Activated CD4-positive, alpha-beta T cell treated with anti-CD3 and anti-CD28 coated beads for 4 hours (primary cell): Measurements from ENCODE around the gene DNAJC1.
"Not testable (repeated sequence)": the region's sequence is repeated elsewhere in the genome, so short reads cannot be mapped to it uniquely, and the experiment has no call there.

Experiments used
- DNase-seq, 2 donors: peaks; one replicate each; pipeline ENCODE4 v3.0.0-alpha.2; 2020

Gene DNAJC1

GRCh38 chr10:21822273-21822672, 181.3 kb downstream of the DNAJC1 start:
- not testable (repeated sequence) for DNase-seq

DNA sequence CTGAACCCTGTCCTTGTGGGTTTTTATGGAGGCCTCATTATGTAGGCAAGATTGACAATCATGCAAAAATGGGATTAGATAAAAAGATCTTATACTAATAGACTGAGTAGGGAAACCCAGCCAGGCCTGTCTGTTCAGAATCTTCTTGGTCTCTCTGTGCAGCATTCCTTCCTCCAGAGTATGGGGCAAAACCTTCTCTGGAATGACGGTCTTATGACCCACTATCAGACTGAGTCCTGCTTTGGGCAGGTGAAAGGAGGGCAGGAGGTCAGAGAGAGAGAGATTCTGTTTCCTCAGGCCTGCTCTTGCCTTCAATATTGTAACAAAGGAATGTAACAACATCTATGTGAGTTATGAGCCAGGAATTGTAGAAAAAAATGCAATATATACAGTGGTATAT, 182.6 kb downstream of the DNAJC1 start:
- no peak for DNase-seq

DNA sequence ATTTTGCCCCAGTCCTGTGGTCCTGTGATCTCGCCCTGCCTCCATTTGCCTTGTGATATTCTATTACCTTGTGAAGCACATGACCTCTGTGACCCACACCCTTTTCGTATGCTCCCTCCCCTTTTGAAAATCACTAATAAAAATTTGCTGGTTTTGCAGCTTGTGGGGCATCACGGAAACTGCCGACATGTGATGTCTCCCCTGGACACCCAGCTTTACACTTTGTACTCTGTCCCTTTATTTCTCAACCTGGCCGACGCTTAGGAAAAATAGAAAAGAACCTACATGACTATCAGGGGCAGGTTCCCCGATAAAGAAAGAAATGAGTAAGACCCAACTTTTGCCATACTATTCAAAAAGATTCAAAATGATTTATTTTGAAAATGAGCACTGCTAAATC, 185.1 kb downstream of the DNAJC1 start:
- not testable (repeated sequence) for DNase-seq

DNA sequence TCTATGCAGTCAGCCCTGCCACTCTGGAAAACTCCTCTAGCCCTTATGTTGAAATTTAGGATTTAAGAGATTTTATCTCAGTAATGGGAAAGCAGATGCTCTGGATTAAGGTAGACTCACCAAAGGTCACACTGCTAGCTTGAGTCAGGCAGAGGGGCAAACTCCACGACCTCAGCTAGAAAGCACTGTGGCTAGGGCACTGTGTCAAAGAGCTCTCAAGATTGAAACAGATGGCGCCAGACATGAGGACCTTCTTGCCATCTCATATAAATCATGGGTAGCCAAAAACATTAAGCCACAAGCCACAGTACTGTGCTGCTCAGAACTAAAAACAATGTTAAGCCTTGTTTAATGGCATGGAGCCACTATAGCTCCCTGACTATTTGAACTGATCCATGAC, 188.7 kb downstream of the DNAJC1 start:
- DNase-seq, result no peak

DNA sequence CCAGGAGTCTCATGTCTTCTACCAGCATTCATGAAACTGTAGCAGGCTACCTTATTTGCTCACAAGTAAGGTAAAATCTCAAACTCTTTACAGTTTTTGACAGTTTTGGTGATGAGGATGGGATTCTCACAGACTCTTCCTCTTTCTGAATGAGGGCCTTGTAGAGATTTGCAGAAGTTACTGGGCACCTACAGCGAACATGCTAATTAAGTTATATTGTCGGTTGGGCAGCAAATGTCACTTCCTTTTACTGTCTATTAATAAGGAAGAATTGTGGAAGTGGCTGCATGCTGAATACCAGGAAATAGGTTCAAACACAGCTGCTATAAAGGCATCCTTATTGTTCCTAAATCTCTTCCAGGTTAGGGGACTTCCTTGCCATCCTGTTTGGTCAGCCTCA, 189.6 kb downstream of the DNAJC1 start:
- DNase-seq, result no peak

DNA sequence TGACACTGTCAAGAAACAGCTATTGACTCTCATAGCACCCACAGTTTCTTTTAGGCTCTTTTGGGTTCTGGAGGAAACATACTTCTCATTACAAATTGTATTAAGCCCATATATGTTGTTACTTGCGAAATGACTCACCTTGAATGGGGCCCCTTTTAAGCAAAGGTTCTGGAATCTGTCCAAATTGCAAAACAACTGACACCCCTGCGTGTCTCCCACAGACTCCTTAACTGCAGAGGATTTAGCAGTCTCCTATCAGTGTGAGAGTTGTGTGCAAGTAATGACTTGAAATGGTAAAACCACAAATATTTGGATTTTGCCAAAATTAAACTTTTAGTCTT, 192.3 kb downstream of the DNAJC1 start:
- no peak for DNase-seq

DNA sequence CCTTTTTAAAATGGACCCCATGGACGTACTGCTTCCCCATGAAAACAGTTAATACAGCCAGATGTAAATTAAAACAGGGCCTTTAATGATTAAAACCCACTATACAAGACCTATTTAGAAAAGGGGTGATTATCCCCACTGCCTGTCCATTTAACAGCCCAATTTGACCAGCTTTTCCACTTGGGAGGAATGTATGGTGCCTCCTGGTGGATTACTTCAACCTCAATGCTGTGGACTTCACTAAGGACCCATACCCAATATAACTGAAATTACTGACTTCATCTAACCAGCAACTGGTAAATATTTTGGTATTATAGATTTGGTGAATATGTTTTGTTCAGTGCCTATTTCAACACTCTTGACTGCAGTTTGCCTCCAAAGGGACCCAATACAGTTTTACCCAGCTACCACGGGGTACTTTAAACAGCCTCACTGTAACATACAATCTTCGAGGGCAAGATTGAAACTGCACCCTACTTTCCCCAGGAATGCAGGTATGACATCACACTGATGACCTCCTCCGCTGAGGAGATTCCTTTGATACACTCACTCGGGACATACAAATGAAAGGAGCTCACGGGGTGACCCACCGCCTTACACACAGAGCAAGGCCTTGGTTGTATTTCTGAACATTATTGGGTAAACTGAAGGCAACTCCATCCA, 192.8 kb downstream of the DNAJC1 start:
- DNase-seq, result no peak

- DNase-seq, result no peak
These were observed 195.0 kb downstream of the DNAJC1 start for GRCh38 chr10:21808550-21808949.

DNA sequence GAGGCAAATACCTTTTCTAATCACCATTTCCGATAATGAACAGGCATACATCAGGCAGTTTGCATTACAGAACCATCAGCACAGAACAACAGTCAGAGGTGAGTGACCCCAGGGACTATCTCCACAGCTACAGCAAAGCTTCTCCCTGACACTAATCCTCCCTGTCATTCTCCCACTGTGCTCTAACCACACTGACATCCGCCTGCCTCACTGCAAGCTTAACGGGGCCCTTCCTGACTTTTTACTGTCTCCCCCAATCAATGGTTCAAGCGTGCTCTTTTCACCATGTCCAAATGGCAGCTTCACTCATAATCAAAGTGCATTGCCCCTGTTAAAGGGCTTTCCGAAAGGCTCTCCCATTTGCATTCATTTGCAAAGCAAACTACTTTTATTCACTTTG, 196.3 kb downstream of the DNAJC1 start:
- DNase-seq, result no peak

DNA sequence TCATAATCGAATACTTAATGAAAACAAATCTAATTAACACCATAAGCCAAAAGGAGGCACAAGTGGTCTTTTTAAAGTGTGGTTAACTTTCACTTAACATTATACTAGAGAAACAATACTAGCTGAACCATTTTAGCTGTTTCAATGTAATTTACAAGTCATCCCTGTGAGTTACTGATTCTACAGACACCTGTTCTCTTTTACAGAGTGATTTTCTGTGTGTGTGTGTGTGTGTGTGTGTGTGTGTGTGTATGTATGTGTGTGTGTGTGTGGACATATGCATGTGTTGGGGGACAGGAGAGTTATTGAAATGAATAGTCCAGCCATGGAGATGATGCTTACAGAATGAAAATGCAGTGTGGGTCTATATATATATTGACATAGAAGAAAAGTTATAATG, 200.2 kb downstream of the DNAJC1 start:
- no peak for DNase-seq

- no peak for DNase-seq
These were observed 201.9 kb downstream of the DNAJC1 start for GRCh38 chr10:21801609-21802008.

DNA sequence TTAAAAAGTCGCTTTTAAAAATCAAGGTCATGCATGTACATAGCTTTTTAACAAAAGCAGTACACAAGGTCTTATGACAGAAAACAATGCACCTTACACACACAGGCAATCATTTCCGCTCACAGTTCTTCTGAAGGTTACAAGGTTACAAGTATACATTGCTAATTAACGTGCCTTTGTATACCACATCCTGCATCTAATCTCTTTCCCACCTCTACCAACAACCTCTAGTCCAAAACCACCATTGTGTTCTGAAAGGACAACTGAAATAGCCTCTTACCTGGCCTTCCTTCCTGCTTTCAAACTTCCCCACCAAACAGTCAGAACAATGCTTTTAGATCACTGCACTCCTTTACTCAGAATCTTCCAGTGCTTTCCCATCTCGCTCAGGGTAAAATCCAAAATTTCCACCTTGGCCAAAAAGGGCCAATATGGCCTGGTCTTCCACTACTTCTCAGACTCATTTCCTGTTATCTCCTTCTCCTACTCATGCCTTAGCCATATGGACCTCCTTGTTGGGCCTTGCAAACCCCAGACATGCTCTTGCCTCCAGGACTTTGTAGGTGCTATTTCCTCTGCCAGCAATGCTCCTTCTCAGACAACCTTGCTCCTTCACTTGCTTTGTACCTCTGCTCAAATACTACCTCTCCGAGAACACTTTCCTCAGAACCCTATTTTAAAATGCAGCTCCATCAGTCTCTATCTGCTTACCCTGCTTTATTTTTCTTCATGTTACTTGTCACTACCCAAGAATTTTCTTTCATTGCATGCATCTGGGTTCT, 205.4 kb downstream of the DNAJC1 start:
- DNase-seq, result no peak

DNA sequence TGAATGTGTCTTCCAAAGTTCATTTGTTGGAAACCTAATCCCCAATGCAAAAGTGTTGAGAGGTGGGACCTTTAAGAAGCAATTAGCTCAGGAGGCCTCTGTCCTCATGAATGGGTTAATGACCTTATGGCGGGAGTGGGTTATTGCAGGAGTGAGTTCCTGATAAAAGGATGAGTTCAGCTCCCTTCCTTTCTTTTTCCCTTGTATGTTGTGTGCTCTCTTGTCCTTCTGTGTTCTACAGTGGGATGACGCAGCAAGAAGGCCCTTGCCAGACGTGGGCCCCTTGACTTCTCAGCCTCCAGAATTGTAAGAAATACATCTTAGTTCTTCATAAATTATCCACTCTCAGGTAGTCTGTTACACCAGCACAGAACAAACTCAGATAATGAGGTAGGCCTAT, 206.0 kb downstream of the DNAJC1 start:
- no peak for DNase-seq

DNA sequence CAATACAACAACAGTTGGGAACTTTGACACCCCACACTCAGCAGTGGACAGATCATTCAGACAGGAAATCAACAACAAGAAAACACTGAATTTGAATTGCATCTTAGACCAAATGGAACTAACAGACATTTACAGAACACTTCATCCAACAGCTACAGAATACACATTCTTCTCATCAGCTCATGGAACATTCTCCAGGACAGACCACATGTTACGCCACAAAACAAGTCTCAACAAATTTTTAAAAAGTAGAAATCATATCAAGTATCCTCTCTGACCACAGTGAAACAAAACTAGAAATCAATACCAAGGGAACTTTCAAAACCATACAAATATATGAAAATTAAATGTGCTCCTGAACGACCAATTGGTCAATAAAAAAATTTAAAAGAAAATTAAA, 212.3 kb downstream of the DNAJC1 start:
- DNase-seq, result no peak

GRCh38 chr10:21776883-21777282, 226.6 kb downstream of the DNAJC1 start:
- DNase-seq, result no peak

- DNase-seq, result no peak
These were observed 232.3 kb downstream of the DNAJC1 start for GRCh38 chr10:21771219-21771618.

- no peak for DNase-seq
These were observed 234.5 kb downstream of the DNAJC1 start for GRCh38 chr10:21769041-21769440.

DNA sequence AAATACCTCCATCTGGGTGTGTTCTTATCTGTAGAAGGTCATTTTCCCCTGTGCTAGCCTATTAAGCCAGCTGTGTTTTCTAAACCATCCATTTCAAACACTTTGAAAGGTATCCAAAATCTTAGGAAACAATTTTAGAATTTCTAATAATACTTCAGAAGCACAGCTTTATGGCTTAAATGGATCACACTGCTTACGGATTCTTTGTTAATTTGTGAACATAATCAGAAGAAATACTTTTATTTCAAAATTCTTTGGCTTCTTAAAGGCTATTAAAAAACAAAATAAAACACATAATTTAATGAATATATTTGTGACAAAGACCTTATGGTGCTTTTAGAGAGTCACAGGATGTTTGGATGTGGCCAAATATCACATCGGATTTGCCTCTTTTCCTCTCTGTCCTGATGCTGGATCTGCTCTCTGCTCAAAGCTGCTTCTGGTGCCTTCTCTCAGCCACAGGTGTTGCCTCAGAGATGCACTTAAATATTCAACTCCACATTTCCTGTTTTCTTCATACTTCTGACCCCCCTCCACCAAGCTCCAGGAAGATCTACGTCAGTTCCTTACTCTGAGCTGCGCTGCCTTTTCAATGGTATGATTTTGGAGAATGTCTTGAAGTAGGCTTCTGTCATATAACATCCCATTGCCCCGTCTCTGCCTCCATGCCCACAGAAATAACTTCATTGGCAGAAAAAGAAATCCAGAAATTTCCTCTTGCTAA, 238.9 kb downstream of the DNAJC1 start:
- DNase-seq, result no peak

DNA sequence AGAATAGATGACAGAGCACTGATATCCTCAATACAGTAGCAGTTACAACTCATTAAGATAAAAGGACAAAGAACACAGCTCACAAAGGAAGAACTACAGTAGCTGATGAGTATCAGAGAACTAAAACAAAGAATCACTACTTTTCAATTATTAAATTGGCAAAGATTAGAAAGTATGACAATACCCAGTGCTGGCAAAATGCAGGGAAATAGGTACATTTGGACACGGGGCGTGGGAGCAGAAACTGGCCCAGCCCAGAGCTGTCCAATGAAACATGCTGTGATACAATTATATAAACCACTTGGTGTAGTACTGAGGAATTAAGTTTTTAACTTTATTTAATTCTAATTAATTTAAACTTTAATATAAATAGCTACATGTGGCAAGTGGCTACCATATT, 243.2 kb downstream of the DNAJC1 start:
- DNase-seq, result no peak

GRCh38 chr10:21759232-21759631, 244.3 kb downstream of the DNAJC1 start:
- no peak for DNase-seq

- DNase-seq, result no peak
These were observed 244.8 kb downstream of the DNAJC1 start for GRCh38 chr10:21758696-21759095.

- no peak for DNase-seq
These were observed 245.3 kb downstream of the DNAJC1 start for GRCh38 chr10:21758239-21758638.

DNA sequence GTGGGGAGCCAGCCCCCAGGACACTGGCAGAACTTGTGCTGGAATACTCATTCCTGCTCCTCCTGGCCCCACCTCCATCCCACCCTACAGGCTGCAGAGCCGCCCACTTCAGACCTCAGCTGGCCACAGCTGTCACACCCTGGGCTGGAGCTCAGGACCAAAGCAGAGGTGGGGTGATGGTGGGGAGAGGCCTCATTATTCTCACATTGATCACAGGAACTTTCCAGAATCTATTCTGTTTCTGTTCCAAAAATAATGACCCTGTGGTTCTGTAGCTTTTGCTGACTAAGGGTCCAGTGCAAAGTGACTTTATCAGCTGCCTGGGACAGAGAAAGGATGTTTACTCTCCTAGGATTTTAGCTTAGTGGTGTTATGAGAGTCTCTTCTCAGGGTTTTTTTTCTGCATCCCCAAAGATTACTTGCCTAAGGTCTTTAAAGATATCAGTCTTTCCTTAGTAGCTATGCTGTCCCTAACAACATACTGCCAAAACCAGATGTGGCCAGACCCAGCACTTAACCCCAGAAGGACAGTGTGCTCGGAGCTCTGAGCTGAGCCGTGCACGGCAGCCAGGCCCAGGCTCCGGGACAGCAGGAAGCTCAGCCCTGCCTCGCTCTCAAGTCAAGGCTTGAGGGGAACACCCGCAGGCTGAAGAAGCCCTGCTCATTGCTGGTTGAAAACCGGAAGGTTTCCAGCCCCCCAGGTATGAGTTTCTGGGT, 246.2 kb downstream of the DNAJC1 start:
- no peak for DNase-seq

- no peak for DNase-seq
These were observed 246.8 kb downstream of the DNAJC1 start for GRCh38 chr10:21756707-21757106.
